ENCODE data around the gene UMOD.

UMOD gene

DNA sequence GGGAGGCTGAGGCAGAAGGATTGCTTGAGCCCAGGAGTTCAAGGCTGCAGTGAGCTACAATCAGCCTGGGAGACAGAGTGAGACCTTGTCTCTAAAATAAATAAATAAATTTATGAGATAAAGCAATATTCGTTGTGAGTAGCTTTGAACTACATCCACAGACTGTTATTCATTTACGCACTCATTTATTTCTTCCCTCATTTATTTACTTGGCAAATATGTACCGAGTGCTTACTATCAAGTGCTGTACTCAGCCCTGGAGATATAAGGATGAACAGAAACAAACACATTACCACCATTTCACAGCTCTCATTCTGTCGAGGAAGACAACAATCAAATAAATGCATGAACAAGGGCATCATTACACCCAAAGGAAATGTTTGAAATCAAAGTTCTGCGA, 24.7 kb upstream of the UMOD start:
- FAIRE-seq (no peak), DNase-seq (ENCODE audit: insufficient read length, low spot score) (no peak)
- TF ChIP-seq TAF1 (IDR thresholded peaks at IDR 0.05; ENCODE audit: low read depth, low read length) (no peak), SPI1 (IDR thresholded peaks at IDR 0.05; ENCODE audit: low read depth, low read length) (no peak), POLR2AphosphoS5 (IDR thresholded peaks at IDR 0.05; ENCODE audit: low read depth, low read length) (no peak), PAX5 (IDR thresholded peaks at IDR 0.05; ENCODE audit: insufficient read depth, low read length, severe bottlenecking) (no peak), POLR2A (IDR thresholded peaks at IDR 0.05; ENCODE audit: low read depth, low read length) (no peak), POU2F2 (IDR thresholded peaks at IDR 0.05; ENCODE audit: low read depth, low read length) (no peak)

DNA sequence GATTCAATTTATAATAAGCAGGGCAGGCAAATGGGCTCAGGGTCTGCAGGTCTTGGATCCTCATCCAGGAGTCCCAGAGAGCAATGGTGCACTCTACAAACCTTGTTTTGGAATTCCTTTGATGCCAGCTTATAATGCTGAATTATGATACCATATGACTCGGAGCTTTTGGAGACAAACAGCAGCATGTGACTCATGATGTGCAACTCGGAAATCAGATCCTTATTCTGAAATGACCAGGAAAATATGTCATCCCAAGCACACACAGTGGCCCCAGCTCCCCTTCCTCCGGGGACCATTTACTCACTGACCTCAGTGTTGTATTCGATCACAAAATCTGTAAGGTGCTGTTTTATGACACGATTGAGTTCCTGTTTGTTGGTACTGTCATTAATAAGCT, 20.2 kb upstream of the UMOD start:
- TF ChIP-seq POU2F2 (IDR thresholded peaks at IDR 0.05; ENCODE audit: low read depth, low read length): no peak
- no peak for TF ChIP-seq POLR2A (IDR thresholded peaks at IDR 0.05; ENCODE audit: low read depth, low read length)
- no peak for TF ChIP-seq TAF1 (IDR thresholded peaks at IDR 0.05; ENCODE audit: low read depth, low read length)
- TF ChIP-seq POLR2AphosphoS5 (IDR thresholded peaks at IDR 0.05; ENCODE audit: low read depth, low read length): no peak
- no peak for FAIRE-seq
- no peak for DNase-seq (ENCODE audit: insufficient read length, low spot score)

DNA sequence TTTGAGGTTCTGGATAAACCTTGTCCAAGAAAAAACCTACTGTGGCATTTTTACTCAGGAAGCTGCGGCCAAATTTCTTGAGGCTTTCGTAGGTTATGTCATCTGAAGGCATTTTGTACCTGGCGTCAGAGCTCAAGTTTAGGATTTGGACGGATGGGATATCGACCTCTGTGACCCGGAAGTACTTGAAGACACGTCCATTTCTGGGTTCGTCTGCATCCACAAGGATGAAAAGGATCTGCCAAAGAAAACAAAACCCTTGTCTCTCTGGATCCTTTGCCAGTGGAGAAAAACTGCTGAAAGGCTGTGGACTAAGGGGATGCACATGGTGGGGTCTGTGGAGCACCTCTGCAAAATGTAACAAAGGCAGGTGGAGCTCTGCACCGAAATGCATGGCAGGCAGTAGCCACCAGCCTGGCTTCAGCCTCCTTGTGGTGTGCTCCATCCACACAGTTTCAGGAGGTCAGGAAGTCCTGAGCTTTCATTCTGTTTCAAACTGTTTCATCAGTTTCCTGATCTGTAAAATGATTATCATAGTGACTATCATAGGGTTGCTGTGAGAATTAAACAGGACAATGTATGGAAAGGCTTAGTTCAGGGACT, 17.0 kb upstream of the UMOD start:
- FAIRE-seq: no peak

DNA sequence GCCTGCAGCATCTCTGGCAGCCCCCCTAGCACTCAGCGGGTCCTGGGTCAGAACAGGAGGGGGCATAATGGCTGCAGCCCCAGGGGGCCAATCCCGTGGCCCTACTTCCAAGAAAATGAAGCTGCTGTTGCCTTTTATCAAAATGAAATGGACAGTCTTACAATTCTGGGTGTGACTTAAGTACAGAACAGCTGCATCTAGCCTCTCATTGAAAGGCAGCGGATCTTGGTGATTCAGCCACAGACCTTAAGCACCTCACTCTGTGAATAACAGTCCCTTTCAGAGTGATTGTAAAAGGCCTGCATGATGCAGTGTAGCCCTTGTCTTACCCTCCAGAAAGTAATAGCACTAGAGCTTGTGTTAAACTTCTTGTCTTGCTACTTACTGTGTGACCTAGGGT, 11.5 kb upstream of the UMOD start:
- no peak for FAIRE-seq
- TF ChIP-seq POU2F2 (IDR thresholded peaks at IDR 0.05; ENCODE audit: low read depth, low read length) (no peak), TAF1 (IDR thresholded peaks at IDR 0.05; ENCODE audit: low read depth, low read length) (no peak), SPI1 (IDR thresholded peaks at IDR 0.05; ENCODE audit: low read depth, low read length) (no peak), PAX5 (IDR thresholded peaks at IDR 0.05; ENCODE audit: insufficient read depth, low read length, severe bottlenecking) (no peak), POLR2A (IDR thresholded peaks at IDR 0.05; ENCODE audit: low read depth, low read length) (no peak), POLR2AphosphoS5 (IDR thresholded peaks at IDR 0.05; ENCODE audit: low read depth, low read length) (no peak)

More for the DNA sequence above, 17.0 kb upstream of the UMOD start:
- DNase-seq (ENCODE audit: insufficient read length, low spot score): no peak
- TF ChIP-seq PAX5 (IDR thresholded peaks at IDR 0.05; ENCODE audit: insufficient read depth, low read length, severe bottlenecking) (no peak), POU2F2 (IDR thresholded peaks at IDR 0.05; ENCODE audit: low read depth, low read length) (no peak), TAF1 (IDR thresholded peaks at IDR 0.05; ENCODE audit: low read depth, low read length) (no peak), SPI1 (IDR thresholded peaks at IDR 0.05; ENCODE audit: low read depth, low read length) (no peak), POLR2AphosphoS5 (IDR thresholded peaks at IDR 0.05; ENCODE audit: low read depth, low read length) (no peak), POLR2A (IDR thresholded peaks at IDR 0.05; ENCODE audit: low read depth, low read length) (no peak)

DNA sequence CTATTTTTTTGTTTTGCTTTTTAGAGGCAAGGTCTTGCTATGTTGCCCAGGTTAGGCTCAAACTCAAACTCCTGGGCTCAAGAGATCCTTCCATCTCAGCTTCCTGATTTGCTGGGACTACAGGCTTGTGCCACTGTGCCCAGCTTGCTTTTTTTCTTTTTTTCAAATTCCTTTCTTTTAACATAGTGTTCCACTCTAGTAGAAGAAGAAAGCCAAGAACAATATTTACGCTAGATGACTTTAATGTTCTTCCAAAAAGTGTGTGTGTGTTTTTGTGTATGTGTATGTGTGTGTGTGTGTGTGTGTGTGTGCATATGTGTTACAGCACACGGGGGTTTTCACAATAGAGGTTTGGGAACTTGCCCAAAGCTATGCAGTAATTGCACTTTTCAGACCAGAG, 10.7 kb upstream of the UMOD start:
- TF ChIP-seq POLR2A (IDR thresholded peaks at IDR 0.05; ENCODE audit: low read depth, low read length) (no peak), PAX5 (IDR thresholded peaks at IDR 0.05; ENCODE audit: insufficient read depth, low read length, severe bottlenecking) (no peak), POLR2AphosphoS5 (IDR thresholded peaks at IDR 0.05; ENCODE audit: low read depth, low read length) (no peak)
- no peak for DNase-seq (ENCODE audit: insufficient read length, low spot score)
- FAIRE-seq: no peak

More for the DNA sequence above, 11.5 kb upstream of the UMOD start:
- no peak for DNase-seq (ENCODE audit: insufficient read length, low spot score)

DNA sequence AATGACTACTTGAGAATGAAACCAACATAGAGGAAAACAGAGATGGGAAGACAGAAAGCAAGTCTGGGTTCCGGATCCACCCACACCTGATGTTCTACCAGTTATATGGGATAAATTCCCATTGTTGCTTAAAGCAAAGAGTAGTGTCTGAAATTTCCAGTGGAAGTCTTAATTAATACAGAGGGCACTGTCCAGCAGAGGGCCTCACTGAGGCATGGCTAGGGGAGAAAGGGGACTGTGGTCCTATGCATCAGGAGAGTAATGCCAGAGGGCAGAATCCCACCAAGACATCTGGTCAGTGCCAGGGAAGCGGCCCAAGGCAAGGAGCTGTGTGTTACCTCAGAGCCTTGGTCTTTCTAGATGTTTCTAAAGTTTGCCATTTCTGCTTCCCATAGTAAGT, 7.5 kb upstream of the UMOD start:
- FAIRE-seq (no peak), DNase-seq (ENCODE audit: insufficient read length, low spot score) (no peak)
- no peak for TF ChIP-seq PAX5 (IDR thresholded peaks at IDR 0.05; ENCODE audit: insufficient read depth, low read length, severe bottlenecking)

DNA sequence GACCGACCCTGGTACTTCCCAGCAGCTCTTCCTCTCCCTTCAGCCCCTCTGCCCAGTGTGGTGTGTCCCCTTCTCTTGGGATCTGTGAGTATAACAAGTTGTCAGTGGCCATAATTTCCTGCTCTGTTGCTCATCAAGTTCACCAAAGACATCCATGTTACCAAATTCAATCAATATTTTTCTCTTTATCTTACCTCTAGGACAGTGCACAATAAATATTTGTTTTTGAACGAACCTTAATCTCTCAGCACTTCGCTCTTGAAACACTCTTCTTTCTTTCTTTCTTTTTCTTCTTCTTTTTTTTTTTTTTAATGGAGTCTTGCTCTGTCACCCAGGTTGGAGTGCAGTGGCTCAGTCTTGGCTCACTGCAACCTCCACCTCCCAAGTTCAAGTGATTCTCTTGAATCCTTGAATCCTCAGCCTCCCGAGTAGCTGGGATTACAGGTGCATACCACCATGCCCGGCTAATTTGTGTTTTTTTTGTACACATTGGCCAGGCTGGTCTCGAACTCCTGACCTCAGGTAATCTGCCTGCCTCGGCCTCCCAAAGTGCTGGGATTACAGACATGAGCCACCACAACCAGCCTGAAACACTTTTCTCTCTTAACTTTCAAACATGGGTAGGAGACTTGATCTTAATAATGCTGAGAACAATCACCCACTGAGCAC, 2.7 kb upstream of the UMOD start:
- no peak for TF ChIP-seq SPI1 (IDR thresholded peaks at IDR 0.05; ENCODE audit: low read depth, low read length)
- no peak for TF ChIP-seq PAX5 (IDR thresholded peaks at IDR 0.05; ENCODE audit: insufficient read depth, low read length, severe bottlenecking)
- TF ChIP-seq TAF1 (IDR thresholded peaks at IDR 0.05; ENCODE audit: low read depth, low read length): no peak
- TF ChIP-seq POLR2A (IDR thresholded peaks at IDR 0.05; ENCODE audit: low read depth, low read length): no peak
- TF ChIP-seq POLR2AphosphoS5 (IDR thresholded peaks at IDR 0.05; ENCODE audit: low read depth, low read length): no peak
- TF ChIP-seq POU2F2 (IDR thresholded peaks at IDR 0.05; ENCODE audit: low read depth, low read length): no peak
- FAIRE-seq: no peak

DNA sequence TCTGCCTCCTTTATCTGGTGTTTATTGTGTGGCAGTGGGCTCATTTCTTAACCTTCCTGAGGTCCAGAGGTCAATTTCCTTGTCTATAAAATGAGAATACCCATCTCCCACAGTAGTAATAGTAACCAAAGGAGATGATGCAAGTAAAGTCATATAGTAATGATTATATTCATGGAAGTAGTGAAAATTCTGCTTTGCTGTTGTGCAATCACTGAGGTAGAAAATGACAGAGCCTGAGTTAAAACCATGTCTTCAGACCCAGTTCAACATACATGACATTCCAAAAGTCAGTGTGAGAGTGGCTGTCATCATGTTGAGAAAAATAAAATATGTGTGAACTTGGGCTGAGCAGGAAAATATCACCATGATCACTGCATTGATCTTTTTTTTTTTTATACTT, 864 bp upstream of the UMOD start:
- TF ChIP-seq POLR2AphosphoS5 (IDR thresholded peaks at IDR 0.05; ENCODE audit: low read depth, low read length) (no peak), POLR2A (IDR thresholded peaks at IDR 0.05; ENCODE audit: low read depth, low read length) (no peak), POU2F2 (IDR thresholded peaks at IDR 0.05; ENCODE audit: low read depth, low read length) (no peak), SPI1 (IDR thresholded peaks at IDR 0.05; ENCODE audit: low read depth, low read length) (no peak), PAX5 (IDR thresholded peaks at IDR 0.05; ENCODE audit: insufficient read depth, low read length, severe bottlenecking) (no peak), TAF1 (IDR thresholded peaks at IDR 0.05; ENCODE audit: low read depth, low read length) (no peak)
- DNase-seq (ENCODE audit: insufficient read length, low spot score) (no peak), FAIRE-seq (no peak)

More for the DNA sequence above, 2.7 kb upstream of the UMOD start:
- no peak for DNase-seq (ENCODE audit: insufficient read length, low spot score)

DNA sequence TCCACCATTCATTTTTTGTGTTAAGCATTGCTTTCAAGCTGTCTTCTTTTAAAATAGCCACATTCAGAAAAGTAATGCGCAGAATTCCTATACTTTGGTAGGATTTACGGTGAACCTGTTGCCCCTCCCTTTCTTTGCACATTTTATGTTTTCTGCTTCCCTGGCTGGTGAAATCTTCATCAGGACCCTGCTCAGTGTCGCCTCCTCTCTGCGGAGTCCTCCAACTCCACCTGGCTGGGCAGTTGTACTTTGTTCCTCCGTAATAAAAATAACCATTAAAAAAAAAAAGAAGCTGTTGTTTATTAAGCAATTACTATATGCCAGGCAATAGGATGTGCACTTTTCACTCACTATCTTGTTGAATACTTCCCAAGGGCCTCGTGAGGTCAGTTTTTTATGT, 2.9 kb downstream of the UMOD start:
- TF ChIP-seq POU2F2 (IDR thresholded peaks at IDR 0.05; ENCODE audit: low read depth, low read length): no peak
- no peak for TF ChIP-seq SPI1 (IDR thresholded peaks at IDR 0.05; ENCODE audit: low read depth, low read length)
- TF ChIP-seq POLR2A (IDR thresholded peaks at IDR 0.05; ENCODE audit: low read depth, low read length): no peak
- no peak for TF ChIP-seq PAX5 (IDR thresholded peaks at IDR 0.05; ENCODE audit: insufficient read depth, low read length, severe bottlenecking)
- no peak for TF ChIP-seq POLR2AphosphoS5 (IDR thresholded peaks at IDR 0.05; ENCODE audit: low read depth, low read length)
- TF ChIP-seq TAF1 (IDR thresholded peaks at IDR 0.05; ENCODE audit: low read depth, low read length): no peak
- DNase-seq (ENCODE audit: insufficient read length, low spot score) (no peak), FAIRE-seq (no peak)

Data from GM12891 (cell line).